KBM-7 (cell line): Measurements from ENCODE around the gene C1QTNF7.

Source experiments
- DNase-seq: peaks from one replicate; pipeline ENCODE4 v3.0.0-alpha.2; 2015
- in situ Hi-C: fragments of 300-500 bp; cut with MboI; formaldehyde crosslinking; loops from 2 replicates; pipeline ENCODE4 v1.14.3; 2020; ENCODE audit warnings: low sequenced_read_pairs, low pct_unique_long_range_greater_than_20kb, mixed read lengths

The C1QTNF7 gene, protein sequence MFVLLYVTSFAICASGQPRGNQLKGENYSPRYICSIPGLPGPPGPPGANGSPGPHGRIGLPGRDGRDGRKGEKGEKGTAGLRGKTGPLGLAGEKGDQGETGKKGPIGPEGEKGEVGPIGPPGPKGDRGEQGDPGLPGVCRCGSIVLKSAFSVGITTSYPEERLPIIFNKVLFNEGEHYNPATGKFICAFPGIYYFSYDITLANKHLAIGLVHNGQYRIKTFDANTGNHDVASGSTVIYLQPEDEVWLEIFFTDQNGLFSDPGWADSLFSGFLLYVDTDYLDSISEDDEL

GRCh38 chr4:15427701-15428100, at the start of gene C1QTNF7:
TSS of gene C1QTNF7 (plus strand) at chr4:15428033. CDS start at chr4:15435744, 7,711 bp downstream.
- in situ Hi-C loops = no loop called here

DNA sequence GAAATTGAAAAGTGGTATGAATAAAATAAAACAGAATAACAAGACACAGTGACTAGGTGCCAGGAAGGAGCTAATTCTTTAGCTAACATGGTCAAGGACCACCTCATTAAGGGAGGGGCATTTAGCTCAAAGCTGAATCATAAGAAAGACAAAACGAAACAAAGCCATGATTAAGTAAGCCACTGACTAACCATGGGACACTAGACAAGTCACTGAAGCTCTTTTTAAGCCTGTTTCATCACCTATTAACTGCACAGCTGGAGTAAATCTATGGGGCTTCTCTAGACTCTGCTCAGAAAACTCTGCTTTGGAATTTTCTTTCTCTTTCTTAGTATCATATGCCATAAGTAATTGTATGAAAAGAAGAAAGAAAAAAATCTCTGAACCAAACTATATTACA, 49.8 kb upstream of the C1QTNF7 start:
- no peak for DNase-seq
- in situ Hi-C loops = no loop called here

More at GRCh38 chr4:15427701-15428100, at the start of gene C1QTNF7:
- no peak for DNase-seq

- in situ Hi-C loops = no loop called here
- no peak for DNase-seq
Observed at GRCh38 chr4:15378493-15378892, 49.3 kb upstream of the C1QTNF7 start.

DNA sequence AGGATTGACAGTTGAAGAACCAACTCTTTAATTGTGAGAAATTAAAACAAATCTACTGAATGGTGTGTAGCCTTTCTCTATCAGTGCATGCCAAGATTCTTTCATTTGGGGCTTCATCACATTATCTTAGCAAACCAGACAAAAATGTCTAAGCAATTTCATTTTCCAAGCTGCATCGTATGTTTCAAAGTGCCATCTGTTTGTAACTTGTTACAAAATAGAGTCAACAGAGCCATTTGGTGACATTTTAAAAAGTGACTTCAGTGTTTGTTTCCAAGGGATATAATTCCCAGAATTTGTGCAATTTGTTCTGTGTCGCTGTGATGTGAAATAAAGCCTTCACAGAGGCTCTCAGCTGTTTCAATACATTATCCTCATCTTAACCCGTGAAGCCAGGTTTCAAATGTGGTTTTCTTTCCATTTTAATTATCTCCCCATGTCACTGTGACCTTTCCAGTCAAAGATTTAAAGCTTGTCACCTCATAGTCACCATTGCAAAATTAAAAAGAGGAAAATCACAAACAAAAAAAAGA, 46.0 kb upstream of the C1QTNF7 start:
- in situ Hi-C loops = no loop called here
- DNase-seq = no peak

DNA sequence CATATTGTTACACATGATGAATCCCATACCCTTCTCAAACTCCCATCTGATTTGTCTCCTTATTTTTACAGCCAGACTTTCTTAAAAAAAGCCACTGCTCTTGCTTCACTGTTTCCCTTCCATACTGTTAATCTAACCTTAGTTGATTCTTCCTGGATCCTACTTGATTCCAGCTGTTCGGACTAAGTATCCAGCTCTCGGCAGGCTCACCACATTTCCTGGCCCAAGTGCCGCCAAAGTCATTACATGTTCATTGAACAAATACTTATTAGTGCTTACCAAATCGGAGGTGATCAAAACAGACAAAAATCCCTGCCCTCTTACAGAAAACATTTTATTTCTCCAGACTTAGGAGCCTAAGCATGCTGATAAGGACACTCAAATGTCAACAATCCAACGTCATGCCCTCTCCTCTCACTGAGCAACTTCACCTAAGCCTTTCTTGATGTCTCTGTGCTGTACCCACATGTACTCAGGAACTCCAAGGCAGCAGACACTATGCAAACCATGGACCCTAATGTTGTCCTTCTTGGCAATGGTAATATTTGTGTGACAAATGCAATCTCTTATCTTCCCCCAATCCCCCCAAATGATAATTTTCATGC, 45.1 kb upstream of the C1QTNF7 start:
- in situ Hi-C loops = no loop called here
- DNase-seq = no peak

DNA sequence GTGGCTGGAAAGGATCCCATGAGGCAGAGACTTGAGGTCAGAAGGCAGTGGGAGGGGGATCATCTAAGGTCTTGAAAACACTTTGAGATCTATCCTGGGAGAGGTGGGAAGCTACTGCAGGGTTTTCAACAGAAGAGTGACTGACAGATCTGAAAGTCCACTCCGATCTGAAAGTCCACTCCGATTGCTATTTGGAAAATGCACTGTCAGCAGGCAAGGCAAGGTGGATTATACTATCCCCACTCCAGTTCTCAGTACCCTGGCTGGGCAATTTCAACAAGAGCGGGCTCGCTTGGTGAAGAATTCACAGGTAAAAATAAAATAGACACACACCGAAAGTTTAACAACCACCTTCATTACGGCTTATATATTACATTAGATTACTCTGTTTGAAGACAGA, 42.3 kb upstream of the C1QTNF7 start:
- in situ Hi-C loops = no loop called here
- DNase-seq = no peak

DNA sequence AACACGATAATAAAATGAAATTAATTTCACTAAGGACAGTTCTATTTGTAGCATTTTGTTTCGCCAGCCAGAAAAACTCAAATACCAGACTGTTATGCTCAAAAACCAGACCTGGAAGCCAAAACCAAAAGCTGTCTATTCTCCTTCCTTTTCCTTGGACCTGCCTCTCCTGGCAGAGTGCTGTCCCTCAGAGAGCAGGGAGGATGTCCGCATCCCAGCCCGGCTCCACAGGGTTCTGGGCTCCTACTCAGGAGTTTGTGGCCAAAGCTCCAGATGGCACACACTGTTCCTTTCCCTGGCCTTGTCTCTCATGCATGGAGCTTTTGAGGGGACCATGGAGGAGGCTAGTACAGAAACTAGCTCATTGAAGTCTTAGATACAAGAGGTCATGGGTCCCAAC, 41.9 kb upstream of the C1QTNF7 start:
- in situ Hi-C loops = no loop called here
- DNase-seq = no peak

DNA sequence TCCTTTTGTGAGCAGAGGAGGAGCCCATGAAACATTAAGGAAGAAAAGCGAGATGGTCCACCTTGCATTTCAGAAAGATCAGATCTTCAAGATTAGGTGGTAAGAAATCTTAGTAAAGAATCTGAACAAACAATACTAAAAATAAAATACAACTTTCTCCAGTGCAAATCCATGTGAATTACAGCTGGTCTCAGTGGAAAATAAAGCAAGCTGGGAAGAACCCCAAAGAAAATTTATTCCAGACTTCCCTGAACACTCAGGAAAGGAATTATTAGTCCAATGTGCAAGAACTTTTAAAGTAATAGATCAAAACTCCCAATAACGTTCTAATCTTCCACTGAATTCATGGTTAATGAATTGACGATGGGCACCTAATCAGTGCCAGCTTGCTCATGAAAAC, 37.3 kb upstream of the C1QTNF7 start:
- in situ Hi-C loops = no loop called here
- no peak for DNase-seq

GRCh38 chr4:15392053-15392805, 35.6 kb upstream of the C1QTNF7 start:
- no peak for DNase-seq
- in situ Hi-C loops = no loop called here

GRCh38 chr4:15395311-15395710, 32.5 kb upstream of the C1QTNF7 start:
- DNase-seq = no peak
- in situ Hi-C loops = no loop called here

DNA sequence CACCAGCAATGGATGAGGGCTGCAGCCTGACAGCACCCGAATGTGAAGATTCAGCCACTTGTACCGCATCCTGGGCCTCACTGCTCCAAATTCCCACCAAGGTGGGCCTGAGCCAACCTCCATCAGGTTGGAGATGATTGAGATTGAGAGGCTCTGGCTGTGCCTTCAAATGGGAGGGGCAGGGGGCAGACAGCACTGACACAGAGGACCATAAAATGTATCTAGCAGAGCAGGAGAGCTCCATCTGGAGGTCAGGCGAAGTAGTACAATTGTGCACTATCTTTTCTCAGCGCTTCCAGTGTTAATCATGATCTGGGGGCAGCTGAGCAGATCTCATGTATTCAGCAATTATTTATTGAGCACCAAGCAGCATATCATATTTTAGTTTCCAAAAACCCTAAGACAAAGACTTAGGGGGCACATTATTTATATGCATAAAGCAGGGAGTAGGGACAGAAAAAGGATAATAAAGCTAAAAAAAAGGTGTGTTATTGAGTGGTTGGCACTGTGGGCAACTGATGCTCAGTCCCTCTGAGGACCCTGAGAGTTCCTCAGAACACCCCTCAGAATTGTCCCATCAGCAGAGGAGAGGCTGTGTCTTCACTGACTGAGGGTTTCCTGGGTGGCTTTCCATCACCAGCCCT, 31.6 kb upstream of the C1QTNF7 start:
- in situ Hi-C loops = no loop called here
- DNase-seq = peak; percentile 65

- in situ Hi-C loops = no loop called here
Observed at GRCh38 chr4:15398001-15398400, 29.8 kb upstream of the C1QTNF7 start.

DNA sequence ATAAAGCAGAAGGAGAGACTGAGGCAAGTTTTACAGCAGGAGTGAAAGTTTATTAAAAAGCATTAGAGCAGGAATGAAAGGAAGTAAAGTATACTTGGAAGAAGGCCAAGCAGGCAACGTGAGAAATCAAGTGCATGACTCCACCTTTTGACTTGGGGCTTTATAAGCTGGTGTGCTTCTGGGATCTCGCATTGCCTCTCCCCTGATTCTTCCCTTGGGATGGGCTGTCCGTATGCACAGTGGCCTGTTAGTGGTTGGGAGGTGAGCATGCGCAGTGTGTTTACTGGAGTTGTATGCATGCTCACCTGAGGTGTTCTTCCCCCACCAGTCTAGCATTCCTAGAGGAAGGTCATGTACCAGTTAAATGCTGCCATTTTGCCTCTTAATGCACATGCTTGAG, 29.1 kb upstream of the C1QTNF7 start:
- in situ Hi-C loops = no loop called here
- no peak for DNase-seq

More at GRCh38 chr4:15398001-15398400, 29.8 kb upstream of the C1QTNF7 start:
- no peak for DNase-seq

GRCh38 chr4:15400226-15400625, 27.6 kb upstream of the C1QTNF7 start:
- in situ Hi-C loops = no loop called here

GRCh38 chr4:15400981-15401671, 26.7 kb upstream of the C1QTNF7 start:
- peak; percentile 88 for DNase-seq
- in situ Hi-C loops = no loop called here

More at GRCh38 chr4:15400226-15400625, 27.6 kb upstream of the C1QTNF7 start:
- DNase-seq = no peak

DNA sequence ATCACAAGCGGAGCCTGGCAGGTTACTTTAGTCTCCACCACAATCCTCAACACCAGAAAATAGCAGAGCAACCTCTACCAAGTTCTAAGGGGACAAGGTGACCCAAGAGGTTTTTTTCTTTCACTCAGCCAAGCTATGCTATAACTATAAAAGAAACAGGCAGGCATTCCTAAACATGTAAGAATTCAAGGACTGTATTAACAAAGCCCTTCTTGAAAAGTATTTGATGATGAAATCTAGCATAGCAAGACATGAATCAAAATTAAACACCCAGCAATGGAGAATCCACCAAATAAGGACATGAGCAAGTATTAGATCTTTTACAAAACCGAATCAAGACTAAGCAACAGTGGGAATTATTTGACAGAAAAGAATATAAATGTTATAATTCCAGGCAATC, 25.7 kb upstream of the C1QTNF7 start:
- in situ Hi-C loops = no loop called here
- no peak for DNase-seq

DNA sequence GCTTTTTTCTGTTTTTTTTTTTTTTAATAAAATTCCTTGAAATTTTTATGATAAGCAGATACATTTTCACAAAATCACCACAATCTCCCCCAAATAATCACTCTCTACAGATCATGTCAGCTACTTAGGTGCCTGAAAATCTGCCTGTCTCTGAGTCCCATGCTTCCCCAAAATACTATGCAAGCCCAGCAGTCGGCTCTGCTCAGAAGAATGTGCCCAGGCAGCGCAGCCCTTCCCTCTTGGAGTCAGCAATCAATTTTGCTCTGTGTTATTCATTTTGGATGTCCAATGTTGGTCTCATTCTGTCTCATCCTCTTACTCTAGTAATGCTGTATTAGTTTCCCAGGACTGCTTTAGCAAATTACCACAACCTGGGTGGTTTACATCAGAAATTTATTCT, 24.9 kb upstream of the C1QTNF7 start:
- DNase-seq = no peak
- in situ Hi-C loops = no loop called here

DNA sequence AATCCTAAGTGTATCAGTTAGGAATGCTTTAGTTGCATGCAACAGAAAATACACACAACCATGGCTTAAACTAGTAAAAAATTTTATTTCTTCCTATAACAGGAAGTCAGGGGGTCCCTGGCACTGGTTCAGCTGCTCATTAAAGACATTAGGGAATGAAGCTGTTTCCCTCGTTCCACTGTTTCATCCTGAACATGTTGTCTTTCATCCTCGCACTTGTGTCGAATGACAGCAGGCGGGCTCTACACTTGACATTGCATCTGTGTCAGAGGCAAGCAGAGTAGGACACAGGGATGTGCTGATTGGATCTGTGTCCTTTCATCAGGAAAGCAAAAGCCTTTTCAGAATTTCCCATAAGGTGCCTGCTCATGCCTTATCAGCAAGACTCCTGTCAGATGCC, 22.8 kb upstream of the C1QTNF7 start:
- in situ Hi-C loops = no loop called here
- no peak for DNase-seq

DNA sequence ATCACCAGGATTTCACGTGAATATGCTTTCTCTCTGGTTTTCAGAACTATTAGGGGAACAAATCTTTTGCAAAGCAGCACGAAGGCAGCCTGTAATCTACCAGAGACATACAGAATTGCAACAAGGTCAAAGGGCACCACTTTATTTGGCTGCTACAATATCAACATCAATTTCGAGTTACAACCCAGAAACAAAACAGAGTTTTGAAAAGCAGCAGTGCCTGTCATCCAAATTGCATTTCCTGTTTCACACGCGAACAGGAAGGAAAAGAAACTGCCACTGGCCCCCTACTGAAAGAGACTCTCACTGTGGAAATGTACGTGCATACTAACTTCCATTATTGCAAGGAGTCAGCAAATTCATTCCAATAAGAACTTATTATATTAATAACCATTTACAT, 17.1 kb upstream of the C1QTNF7 start:
- in situ Hi-C loops = no loop called here
- DNase-seq = peak; percentile 35
